ENCODE data around the gene TIGD2.

GRCh38 chr4:89110986-89111832 is at the start of gene TIGD2:
- no peak for TF ChIP-seq PBX3 (CRISPR knock-in tag; IDR thresholded peaks at IDR 0.05; ENCODE audit: borderline replicate concordance)
- no peak for TF ChIP-seq ZKSCAN8 (CRISPR knock-in tag; IDR thresholded peaks at IDR 0.05; ENCODE audit: borderline replicate concordance)

Measured in HepG2 (cell line).